Thyroid gland (tissue), 4 donors: ENCODE measurements around the gene RANBP1.

Experiments
- CTCF ChIP-seq, 6 experiments: fragments of 200-600 bp in 3 of 6; fragments of 450-650 bp in 3 of 6; sonication (generic) in 3 of 6; IDR thresholded peaks; one replicate each; pipeline ENCODE4 v1.5.1; 2016 to 2019; ENCODE audit warnings: antibody characterized with exemption in 6 of 6, mild to moderate bottlenecking in 2 of 6, inconsistent platforms in 1 of 6, moderate library complexity in 1 of 6
- POLR2A ChIP-seq, 2 donors: fragments of 450-650 bp; IDR thresholded peaks; one replicate each; pipeline ENCODE4 v1.6.1; 2017; ENCODE audit warnings: antibody characterized with exemption in 2 of 2, mild to moderate bottlenecking in 2 of 2, moderate library complexity in 1 of 2

DNA sequence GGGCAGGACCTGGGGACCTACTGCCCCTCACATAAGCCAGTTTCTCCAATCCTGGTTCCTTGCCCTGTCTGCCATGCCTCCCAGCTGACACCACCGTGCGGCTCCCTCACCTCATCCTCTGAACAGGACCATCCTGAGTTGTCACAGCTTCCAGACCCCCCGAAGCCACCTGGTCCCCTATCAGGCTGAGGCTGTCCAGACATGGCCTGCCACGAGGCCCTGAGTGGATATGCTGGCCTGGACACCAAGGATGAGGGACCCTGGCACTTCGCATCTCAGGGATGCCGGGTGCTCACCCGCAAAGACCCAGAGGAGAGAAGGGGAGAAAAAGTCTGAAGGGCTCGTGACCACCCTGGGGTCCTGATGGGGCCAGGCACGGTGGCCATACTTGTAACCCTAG, 50.8 kb downstream of the RANBP1 start:
- no peak for TF ChIP-seq CTCF (IDR thresholded peaks at IDR 0.05)
- no peak for TF ChIP-seq POLR2A (IDR thresholded peaks at IDR 0.05)
